Measurements from ENCODE around the gene ASB13. TPM values are rescaled to one million over a fixed set of nuclear protein-coding genes. Genes with fewer than 3 reads are reported as not detected.

The ASB13 gene
- total RNA-seq, 2 experiments from 2014 or later: 9.0 to 10.1 TPM

DNA sequence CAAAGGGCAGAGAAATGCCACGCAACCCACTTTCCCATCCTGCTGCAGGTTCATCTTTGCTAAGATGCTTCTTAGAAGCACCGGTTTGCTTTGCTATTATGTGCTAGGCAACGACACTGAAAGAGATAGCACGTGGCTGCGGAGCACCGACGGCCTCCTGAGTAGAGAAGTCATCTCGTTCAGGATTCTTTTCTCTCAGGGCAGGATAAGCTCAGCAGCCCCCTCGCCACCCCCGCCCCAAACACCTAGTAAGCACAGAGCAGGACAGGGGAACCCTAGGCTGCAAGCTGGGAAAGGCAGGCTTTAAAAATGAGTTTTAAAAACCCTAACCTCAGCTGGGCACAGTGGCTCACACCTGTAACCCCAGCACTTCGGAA, 15.0 kb downstream of the ASB13 start:
- CTCF ChIA-PET: interaction anchor here (1.2 kb wide), 1 partner anchor 22 kb away, joined by 3 read pairs; no protein-coding TSS in a partner anchor
- POLR2A ChIA-PET: interaction anchor here (0.6 kb wide), 1 partner anchor 11 kb away, joined by 4 read pairs; no protein-coding TSS in a partner anchor

DNA sequence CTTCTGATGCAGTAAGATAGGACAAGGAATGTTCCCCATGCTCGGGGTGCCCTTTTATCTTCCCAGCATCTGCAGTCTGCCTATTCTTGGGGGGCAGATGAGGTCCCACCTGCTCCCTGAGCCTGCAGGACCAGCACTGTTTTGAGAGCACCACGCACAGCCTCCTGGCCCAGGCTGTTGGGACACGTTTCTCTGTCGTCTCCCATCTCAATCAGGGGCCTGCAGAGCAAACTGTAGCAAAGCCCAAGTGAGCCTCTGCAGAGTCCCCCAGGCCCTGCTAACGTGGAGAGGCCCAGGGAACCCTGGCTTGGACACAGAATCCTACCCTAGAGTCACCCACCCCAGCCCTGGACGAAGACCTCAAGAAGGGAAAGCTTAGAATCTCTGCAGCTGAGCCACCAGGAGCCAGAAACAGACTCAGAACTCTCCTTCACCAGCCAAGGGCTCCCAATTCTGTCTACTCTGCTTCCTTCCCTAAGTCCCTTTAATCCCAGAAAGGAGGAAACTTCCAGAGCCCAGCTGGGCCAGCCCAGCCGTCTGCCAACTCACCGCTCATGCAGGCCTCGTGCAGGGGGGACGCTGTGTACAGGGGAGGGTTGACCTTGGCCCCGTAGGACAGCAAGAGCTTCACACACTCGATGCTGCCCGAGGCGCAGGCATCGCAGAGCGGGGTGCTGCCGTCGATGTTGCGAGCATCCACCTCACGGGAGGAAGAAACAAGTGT, 15.6 kb downstream of the ASB13 start:
- POLR2A ChIA-PET: no interaction called here
- CTCF ChIA-PET: no interaction called here

DNA sequence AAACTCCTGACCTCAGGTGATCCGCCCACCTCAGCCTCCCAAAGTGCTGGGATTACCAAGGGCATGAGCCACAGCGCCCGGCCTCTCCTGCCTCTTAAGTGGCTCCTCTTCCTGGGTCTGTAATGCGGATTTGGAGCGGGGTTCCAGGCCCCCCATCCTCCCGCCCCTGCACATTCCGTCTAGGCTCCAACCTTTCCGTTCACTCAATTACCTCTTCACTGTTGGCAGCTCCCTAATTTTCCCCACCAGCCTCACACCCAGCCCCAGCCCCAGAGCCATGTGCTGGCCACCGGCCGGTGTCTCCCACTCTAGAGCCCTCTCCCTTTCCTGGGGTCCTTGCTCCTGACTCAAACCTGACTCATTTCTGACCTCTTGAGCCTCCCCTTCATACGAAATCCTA, 16.6 kb downstream of the ASB13 start:
- POLR2A ChIA-PET: no interaction called here
- CTCF ChIA-PET: no interaction called here

DNA sequence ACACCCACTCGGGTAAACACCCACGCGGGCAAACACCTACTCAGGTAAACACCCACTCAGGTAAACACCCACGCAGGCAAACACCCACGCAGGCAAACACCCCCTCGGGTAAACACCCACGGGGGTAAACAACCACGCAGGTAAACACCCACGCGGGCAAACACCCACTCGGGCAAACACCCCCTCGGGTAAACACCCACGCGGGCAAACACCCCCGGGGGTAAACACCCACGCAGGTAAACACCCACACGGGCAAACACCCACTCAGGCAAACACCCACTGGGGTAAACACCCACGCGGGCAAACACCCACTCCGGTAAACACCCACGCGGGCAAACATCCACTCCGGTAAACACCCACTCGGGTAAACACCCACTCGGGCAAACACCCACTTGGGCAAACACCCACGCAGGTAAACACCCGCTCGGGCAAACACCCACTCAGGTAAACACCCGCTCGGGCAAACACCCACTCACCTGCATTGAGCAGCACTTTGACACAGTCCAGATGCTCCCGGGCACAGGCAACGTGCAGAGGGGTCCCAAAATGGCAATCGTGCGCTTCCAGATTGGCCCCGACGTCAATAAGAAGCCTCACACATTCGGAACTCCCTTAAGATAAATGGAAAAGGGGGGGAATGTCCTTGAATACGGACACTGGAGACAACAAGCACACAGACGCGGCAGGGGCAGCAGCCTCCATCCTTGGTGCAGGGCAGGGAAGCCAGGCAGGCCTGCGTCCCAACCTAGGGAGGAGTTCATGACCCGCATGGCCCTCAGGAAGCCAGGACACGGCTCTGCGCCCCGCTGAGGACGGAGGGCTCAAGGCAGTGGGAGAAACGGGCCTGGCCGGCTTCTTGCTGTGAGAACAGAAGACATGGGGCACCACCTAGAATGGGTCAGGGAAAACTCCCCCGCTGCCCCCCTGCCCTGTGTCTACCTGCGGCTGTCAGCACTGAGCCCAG, 17.6 kb downstream of the ASB13 start:
- POLR2A ChIA-PET: no interaction called here

DNA sequence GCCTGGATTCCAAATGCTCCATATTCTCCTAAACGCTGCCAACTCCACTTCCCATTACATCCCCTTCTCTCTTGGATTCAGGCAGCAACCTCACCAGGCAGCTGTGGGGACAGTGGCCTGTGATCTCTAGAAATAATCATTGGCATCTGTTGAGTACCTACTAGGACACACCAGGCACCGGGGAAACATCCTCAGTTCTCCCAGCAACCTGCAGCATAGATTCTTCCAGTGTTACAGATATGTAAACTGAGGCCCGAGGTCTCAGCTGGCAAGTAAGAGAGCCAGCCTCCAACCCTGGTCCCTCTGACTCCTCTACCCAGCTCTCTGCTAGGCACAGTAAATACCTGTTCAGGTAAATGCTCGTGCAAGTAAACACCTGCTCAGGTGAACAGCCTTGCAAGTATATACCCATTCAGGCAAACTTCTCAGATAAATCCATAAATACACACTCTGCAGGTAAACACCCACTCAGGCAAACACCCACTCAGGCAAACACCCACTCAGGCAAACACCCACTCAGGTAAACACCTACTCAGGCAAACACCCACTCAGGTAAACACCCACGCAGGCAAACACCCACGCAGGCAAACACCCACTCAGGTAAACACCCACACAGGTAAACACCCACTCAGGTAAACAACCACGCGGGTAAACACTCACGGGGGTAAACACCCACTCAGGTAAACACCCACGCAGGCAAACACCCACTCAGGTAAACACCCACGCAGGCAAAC, 18.7 kb downstream of the ASB13 start:
- ChIA-PET CTCF (no interaction called here), POLR2A (no interaction called here)

More for the DNA sequence above, 17.6 kb downstream of the ASB13 start:
- CTCF ChIA-PET: no interaction called here

DNA sequence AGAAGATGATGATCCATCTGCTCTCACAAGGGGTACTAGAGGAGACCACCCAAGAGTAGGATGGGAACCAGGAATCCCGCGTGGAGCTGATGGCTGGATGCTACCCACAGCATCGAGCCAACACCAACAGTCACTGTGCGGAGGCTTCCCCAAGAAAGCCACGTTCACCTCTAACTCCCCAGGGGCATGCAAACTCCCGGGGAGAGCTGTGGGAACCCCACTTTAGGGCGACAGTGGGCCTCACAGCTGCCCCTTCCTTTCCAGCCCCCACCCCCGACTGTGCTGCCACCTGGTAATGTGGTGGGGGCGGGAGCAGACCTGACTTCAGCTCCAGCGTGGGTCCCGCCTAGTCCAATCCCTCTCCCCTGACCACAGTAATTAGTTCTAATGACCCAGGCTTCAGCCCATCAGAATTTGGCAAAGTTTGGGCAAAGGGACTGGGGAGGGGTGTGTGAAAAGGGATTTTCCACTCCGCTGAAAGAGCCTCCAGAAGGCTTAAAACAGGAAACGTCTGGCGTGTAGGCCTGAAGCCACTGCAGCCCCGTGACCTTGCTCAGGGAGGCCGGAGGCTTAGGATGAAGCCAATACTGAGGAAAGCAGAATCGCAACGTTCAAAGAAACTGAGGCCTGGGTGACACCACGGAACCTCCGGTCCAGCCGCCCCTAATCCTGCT, 20.3 kb downstream of the ASB13 start:
- ChIA-PET POLR2A (no interaction called here), CTCF (no interaction called here)

DNA sequence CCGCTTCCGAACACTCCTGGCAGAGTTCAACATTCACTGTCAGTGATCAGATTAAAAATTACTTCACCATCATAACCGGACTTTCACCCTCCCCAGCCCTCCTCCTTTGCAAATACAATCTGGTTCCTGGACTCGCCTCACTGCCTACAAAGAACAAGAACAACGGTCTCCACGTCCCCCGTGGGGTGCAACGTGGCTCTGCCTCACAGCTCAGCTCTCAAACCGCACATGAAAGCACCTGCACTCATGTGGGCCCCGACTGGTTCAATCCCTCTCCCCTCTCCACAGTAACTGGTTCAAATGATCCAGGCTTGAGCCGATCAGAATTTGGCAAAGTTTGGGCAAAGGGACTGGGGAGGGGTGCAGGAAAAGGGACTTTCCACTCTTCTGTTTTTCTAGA, 21.0 kb downstream of the ASB13 start:
- CTCF ChIA-PET: no interaction called here
- POLR2A ChIA-PET: no interaction called here

DNA sequence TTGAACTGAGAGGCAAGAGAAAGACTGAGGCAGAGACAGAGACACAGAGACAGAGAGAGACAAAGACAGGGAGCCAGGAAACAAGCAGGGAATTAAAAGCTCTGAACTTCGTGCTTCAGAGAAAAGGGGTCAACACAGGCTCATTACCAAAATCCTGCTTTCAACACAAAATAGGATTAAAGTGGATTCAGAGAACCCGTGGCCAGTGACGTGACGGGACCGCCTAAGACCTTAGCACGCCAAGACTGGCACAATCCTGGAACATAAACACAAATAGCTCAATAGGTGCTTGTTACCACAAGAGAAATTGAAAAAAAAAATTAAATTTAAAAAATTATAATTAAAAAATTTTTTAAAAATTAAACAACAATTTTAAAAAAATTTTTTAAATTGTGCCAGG, 21.5 kb downstream of the ASB13 start:
- POLR2A ChIA-PET: no interaction called here
- CTCF ChIA-PET: no interaction called here

DNA sequence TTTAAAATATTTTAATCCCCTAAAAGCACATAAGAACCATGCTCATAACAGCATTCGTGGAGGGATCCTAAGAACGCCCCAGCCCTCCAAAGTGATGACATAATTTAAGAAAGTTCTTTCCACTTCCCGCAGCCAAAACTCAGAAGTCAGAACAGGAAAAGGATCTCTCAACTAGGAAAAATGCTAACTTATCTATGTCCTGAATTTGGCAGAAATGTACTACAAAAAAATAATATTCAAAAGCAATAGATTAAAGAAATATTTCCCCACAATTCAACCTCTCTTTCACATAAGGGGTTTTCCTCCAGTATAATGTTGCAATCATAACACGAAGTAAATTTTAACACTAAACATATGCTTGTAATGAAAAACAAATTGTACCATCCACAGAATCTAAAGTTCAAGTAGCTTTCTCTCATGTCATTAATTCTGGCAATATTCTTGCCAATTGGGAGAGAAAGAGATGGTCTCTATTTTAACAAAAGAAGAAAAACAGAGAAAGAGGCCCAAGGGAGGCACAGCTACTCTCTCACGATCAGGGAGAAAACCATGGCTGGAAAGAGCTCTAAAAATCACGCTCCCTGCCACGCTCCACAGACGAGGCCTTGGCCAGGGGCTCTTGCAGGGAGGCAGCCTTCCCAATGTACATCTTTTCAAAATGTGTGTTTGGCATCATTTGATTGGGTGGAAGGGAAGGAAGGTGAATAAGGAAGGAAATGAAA, 22.9 kb downstream of the ASB13 start:
- CTCF ChIA-PET: no interaction called here

DNA sequence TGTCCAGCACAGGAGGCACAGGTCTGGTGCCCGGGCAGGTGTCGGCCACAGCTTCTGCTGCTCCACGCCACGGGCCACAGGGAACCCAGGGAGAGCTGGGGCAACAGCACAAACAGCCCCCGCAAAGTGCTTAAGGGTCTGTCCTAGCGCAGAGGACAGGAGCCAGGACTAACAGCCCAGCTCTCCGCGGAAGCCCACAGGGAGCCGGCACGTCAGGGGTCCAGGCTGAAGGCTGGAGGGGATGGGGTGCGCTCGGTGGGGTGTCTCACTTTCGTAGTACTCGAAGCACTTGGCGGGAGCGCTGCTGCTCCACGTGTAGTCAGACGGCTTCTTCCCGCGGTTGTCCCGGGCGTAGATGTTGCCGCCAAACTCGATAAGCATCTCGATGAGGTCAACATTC, 24.9 kb downstream of the ASB13 start:
- POLR2A ChIA-PET: no interaction called here
- CTCF ChIA-PET: no interaction called here

More for the DNA sequence above, 22.9 kb downstream of the ASB13 start:
- POLR2A ChIA-PET: no interaction called here

DNA sequence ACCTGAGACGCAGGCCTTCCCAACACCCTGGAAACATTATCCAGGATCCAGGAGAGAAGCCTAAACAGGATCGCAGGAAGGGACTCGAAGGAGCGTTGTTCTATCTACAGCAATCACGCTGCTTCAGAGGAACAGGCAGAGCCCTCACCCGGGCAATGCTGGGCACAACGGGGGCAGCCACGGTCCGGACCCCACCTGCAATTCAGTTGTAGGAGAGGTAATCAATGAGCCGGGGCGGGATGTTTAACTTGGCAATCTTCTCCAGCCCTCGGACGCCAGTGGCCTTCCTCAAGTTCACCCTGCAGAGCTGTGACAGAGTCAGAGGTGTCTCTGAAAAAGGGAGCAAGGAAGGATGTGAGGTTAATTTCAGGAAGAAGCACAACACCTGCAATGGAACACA, 25.9 kb downstream of the ASB13 start:
- POLR2A ChIA-PET: no interaction called here
- CTCF ChIA-PET: no interaction called here

DNA sequence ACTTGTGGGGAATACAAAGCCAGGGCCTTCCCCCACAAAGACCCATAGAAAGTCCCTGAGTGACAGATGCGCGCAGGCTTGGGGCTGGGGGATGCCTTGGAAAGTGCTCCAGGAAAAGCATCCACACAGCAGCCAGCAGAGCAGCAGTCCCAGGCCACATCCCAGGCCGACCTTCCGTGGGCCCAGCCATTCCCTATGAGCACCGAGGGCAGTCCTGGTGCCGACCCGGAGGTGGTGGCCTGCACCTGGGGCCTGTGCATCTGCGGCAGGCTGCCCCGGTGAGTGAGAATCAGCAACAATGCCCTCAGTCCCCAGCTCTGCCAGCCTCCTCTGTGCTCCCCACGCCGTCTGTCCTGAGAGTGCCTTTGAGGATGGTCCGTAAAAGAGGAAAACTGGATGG, 26.4 kb downstream of the ASB13 start:
- CTCF ChIA-PET: no interaction called here
- POLR2A ChIA-PET: no interaction called here

DNA sequence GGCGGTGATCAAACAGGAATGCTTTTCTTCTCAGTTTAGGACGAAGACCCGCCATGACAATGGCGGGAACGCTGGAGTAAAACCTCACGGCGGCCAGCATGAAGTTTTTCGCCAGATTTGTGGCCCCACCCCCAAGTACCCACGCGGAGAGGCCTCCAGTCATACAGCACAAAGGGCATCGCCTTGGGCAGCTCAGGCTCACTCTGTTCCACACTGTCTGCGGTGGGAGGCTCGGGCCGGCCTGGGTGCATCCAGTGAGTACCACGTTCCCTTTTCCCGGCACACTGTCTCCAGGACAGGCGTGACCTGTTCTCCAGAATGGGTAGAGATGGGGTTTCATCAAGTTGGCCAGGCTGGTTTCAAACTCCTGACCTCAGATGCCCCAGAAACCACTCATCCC, 27.3 kb downstream of the ASB13 start:
- ChIA-PET CTCF (no interaction called here), POLR2A (no interaction called here)

DNA sequence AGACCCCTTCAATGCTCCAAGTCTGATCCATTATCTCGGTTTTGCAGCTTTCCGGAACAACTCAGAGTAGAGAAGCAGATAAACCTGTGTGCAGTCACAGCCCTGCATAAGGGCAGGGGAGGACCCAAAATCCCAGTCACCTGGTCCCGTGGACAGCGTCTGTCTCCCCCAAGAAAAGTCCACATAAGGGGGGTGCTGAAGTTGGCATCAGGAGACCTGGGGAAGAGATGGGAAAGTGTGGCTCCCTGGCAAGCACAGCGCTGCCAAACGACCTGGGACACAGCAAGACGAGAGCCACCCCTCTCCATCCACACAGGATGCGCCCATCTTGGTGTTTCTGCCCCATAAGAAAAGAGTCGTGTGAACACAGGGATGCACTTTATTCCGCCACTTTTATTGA, 27.9 kb downstream of the ASB13 start:
- ChIA-PET POLR2A (no interaction called here), CTCF (interaction anchor here (0.7 kb wide), 1 partner anchor 87 kb away, joined by 4 read pairs; no protein-coding TSS in a partner anchor)

DNA sequence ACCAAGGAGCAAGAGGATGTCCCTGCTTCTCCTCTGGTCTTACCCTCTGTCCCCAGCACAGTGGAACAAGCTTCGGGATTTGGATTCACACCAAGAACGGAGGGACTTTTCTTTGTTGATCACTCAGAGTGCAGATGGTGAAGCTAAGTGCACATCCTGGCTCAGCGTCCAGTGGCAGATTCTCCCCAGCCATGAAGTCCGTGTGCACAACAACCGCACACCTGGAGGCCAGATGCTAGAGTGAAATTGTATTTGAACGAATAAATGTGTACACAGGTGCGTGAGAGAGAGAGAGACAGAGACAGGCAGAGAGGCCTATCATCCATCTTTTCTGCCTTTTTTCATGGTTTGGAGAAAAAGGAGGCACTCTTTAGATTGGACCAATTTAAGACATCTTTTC, 31.5 kb downstream of the ASB13 start:
- ChIA-PET POLR2A (no interaction called here), CTCF (interaction anchor here (1.1 to 2.3 kb wide), 2 partner anchors 12 to 36 kb away, joined by 3 to 9 read pairs; no protein-coding TSS in a partner anchor)

DNA sequence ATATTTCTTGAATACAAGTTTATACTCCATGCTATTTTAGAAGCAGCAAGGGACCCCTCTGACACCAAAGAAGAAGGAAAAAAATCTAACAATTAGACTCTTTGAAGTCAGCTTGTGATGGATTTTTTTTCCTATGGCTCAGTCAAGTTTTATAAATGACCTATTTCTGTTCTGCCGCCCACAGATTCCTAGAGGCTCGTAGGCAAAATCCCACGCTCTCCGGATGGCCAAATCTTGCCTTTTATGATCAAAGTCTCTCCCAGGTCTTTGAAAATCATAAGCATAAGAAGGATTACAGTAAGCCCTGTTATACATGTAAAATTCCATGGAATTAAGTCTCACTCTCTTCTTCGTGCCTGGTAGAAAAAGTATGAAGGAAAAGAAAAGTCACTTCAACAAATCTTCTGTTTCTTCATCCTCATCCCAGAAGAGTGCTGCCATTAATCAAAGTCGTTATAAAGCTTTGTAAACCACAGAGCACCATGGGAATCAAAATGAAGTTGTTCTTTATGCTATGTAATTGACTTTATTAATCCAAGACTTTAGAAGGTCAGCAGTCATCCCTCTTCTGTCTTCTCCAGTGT, 33.1 kb downstream of the ASB13 start:
- POLR2A ChIA-PET: no interaction called here
- CTCF ChIA-PET: no interaction called here

DNA sequence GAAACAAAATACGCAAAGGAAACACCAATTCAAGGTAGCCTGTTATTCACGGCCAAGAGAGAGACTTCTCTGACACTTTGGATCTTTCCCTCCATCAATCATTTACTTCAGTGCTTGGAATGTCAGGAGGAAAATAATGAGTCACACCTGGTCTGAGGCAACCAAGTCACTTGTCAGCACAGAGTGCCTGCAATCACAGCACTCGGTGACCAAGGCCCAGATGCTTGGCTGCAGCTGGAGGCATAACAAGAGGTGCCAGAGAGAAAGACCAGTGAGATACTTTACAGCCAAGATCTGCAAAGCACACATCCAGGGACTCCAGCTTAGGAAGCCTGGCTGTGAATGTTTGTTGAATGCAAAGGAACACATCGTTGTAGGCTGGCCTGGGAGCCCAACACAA, 33.9 kb downstream of the ASB13 start:
- POLR2A ChIA-PET: no interaction called here
- CTCF ChIA-PET: no interaction called here

DNA sequence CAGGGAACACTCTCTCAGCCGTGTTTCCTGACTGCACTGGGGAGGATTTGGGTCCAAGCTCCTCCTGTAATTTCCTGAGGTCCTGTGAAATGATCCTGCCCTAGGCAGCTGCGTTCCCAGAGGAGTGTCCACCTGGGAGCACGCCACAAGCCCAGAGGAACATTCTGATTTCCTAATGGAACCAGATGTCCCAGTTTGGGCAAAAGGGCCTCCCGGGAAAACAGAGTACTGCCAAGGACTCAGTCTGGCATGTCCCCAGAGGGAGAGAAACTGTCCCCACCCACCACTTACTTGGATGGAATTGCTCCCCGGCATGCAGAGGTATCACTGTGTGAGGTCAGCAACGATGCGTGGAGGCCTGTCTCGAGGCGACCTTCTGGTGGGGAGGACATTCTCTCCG, 34.5 kb downstream of the ASB13 start:
- POLR2A ChIA-PET: no interaction called here
- CTCF ChIA-PET: no interaction called here

DNA sequence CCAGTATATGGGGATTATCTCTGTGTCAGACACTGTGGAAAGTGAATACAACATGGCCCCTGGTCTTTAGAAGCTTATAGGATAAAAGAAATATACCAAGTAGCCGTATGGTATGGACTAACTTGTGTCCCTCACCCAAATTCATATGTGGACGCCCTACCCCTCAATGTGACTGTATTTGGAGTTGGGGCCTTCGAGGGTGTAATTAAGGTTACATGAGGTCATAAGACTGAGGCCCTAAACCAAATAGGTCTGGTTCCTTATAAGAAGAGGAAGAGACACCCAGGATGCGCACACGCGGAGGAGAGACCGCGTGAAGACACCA, 36.3 kb downstream of the ASB13 start:
- POLR2A ChIA-PET: interaction anchor here (0.5 kb wide), 1 partner anchor 772 kb away, joined by 6 read pairs; no protein-coding TSS in a partner anchor
- CTCF ChIA-PET: interaction anchor here (0.7 to 1.5 kb wide), 7 partner anchors 32 to 243 kb away, joined by 3 to 6 read pairs (median 3); no protein-coding TSS in a partner anchor
